ENCODE data around the gene FTO. TPM values are rescaled to one million over a fixed set of nuclear protein-coding genes. Genes with fewer than 3 reads are reported as not detected.

The FTO gene
- total RNA-seq, 4 donors from 2014 or later = 125 to 182 (median 164) TPM

- intact Hi-C loops (cut with DNase I) = no loop called here
- TF ChIP-seq CTCF (IDR thresholded peaks at IDR 0.05) (no peak), POLR2A (IDR thresholded peaks at IDR 0.05) (no peak)
- 32 to 36% methylated on average over 13 of the region's 13 CpGs for WGBS, 2 donors
These were observed 440.1 kb downstream of the FTO start for GRCh38 chr16:54143934-54144571.

GRCh38 chr16:54144572-54144947 is 440.6 kb downstream of the FTO start:
- WGBS, 2 donors = 52 to 65% methylated on average over 7 of the region's 7 CpGs
- TF ChIP-seq POLR2A (IDR thresholded peaks at IDR 0.05) (no peak), CTCF (IDR thresholded peaks at IDR 0.05) (no peak)
- intact Hi-C loops (cut with DNase I) = no loop called here
- Histone ChIP-seq H3K9me3 (no peaks in the 10 kb centered on the region), H3K36me3 (no peaks in the 10 kb centered on the region), H3K27ac (no peak overlapping the region), H3K4me1 (no peaks in the 10 kb centered on the region), H3K4me3 (replicated peaks in 1 of 3) (no peak overlapping the region), H3K27me3 (no peaks in the 10 kb centered on the region)
- no peak for DNase-seq

More at GRCh38 chr16:54143934-54144571, 440.1 kb downstream of the FTO start:
- H3K4me1 ChIP-seq = no peaks in the 10 kb centered on the region
- H3K36me3 ChIP-seq = no peaks in the 10 kb centered on the region
- H3K9me3 ChIP-seq = no peaks in the 10 kb centered on the region
- no peak for DNase-seq
- no peak overlapping the region for H3K27ac ChIP-seq
- no peaks in the 10 kb centered on the region for H3K27me3 ChIP-seq
- no peak overlapping the region for H3K4me3 ChIP-seq (replicated peaks in 1 of 3)

- TF ChIP-seq CTCF (IDR thresholded peaks at IDR 0.05) = no peak
- no peak for TF ChIP-seq POLR2A (IDR thresholded peaks at IDR 0.05)
- intact Hi-C loops (cut with DNase I) = no loop called here
- Histone ChIP-seq H3K27me3 (no peaks in the 10 kb centered on the region), H3K36me3 (no peaks in the 10 kb centered on the region), H3K9me3 (no peaks in the 10 kb centered on the region), H3K27ac (no peak overlapping the region), H3K4me1 (no peaks in the 10 kb centered on the region), H3K4me3 (replicated peaks in 1 of 3) (no peak overlapping the region)
- no peak for DNase-seq
- WGBS, 2 donors = 62 to 83% methylated on average over 4 of the region's 4 CpGs
These were observed 441.9 kb downstream of the FTO start for GRCh38 chr16:54145881-54146280.

DNA sequence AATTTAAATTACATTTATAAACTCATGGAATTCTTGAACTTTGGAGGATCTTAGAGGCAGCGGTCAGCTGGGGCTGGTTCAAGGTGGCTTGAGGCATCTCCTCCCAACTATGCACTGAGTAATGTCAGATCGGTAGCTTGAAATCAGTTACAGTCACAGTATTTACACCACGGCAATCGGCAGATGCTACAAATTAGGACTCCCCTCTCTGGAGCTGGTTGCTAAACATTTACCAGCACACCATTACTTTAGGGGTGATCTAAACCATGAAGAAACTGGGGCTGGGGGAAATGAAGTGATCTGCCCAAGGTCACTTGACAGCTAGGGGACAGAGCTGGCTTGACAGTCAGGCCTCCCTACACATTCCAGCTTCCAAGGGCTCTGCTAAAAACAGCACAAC is 445.0 kb downstream of the FTO start:
- TF ChIP-seq POLR2A (IDR thresholded peaks at IDR 0.05) (no peak), CTCF (IDR thresholded peaks at IDR 0.05) (no peak)
- Histone ChIP-seq H3K27me3 (no peaks in the 10 kb centered on the region), H3K27ac (no peak overlapping the region), H3K36me3 (no peaks in the 10 kb centered on the region), H3K4me3 (replicated peaks in 1 of 3) (no peak overlapping the region), H3K4me1 (no peaks in the 10 kb centered on the region), H3K9me3 (no peaks in the 10 kb centered on the region)
- intact Hi-C loops (cut with DNase I) = no loop called here
- 89 to 97% methylated on average over 4 of the region's 4 CpGs for WGBS, 2 donors
- no peak for DNase-seq

GRCh38 chr16:54150861-54151260 is 446.9 kb downstream of the FTO start:
- no peak for DNase-seq
- Histone ChIP-seq H3K4me1 (no peaks in the 10 kb centered on the region), H3K27ac (no peak overlapping the region), H3K9me3 (no peaks in the 10 kb centered on the region), H3K36me3 (no peaks in the 10 kb centered on the region), H3K4me3 (replicated peaks in 1 of 3) (no peak overlapping the region), H3K27me3 (no peaks in the 10 kb centered on the region)
- no peak for TF ChIP-seq POLR2A (IDR thresholded peaks at IDR 0.05)
- 78 to 89% methylated on average over 12 of the region's 12 CpGs for WGBS, 2 donors
- intact Hi-C loops (cut with DNase I) = no loop called here

Measured in thyroid gland (tissue), 4 donors.